Left lung (tissue), 10 donors: ENCODE data around the gene KIRREL3. TPM values are rescaled to one million over a fixed set of nuclear protein-coding genes. Genes with fewer than 3 reads are reported as not detected.

Source experiments
- ATAC-seq: fragments of 200-7000 bp; cut with Tn5 transposase; one replicate; pipeline ENCODE4 v1.9.1; 2020; ENCODE audit warnings: moderate library complexity
- DNase-seq, 4 donors: peaks; one replicate each; pipeline ENCODE4 v3.0.0-alpha.2; 2013 to 2020
- H3K27ac ChIP-seq, 2 donors: fragments of 200-600 bp; sonication (generic) in 1 of 2; one replicate each; pipeline versions ENCODE4 v1.5.0 to v1.8.0; 2020 to 2021
- H3K27me3 ChIP-seq, 2 donors: fragments of 200-600 bp; sonication (generic) in 1 of 2; one replicate each; pipeline versions ENCODE4 v1.5.0 to v1.8.0; 2020 to 2021
- H3K36me3 ChIP-seq, 2 donors: fragments of 200-600 bp; sonication (generic) in 1 of 2; one replicate each; pipeline versions ENCODE4 v1.5.0 to v1.8.0; 2020 to 2021
- H3K4me1 ChIP-seq, 2 donors: fragments of 200-600 bp; one replicate each; pipeline ENCODE4 v1.8.0; 2021
- H3K4me3 ChIP-seq, 2 donors: fragments of 200-600 bp; sonication (generic) in 1 of 2; one replicate each; pipeline versions ENCODE4 v1.5.0 to v1.8.0; 2020 to 2021; ENCODE audit warnings: mild to moderate bottlenecking in 1 of 2
- H3K9me3 ChIP-seq, 2 donors: fragments of 200-600 bp; sonication (generic) in 1 of 2; one replicate each; pipeline versions ENCODE4 v1.5.0 to v1.8.0; 2020 to 2021
- intact Hi-C, 2 donors: fragments of 100-400 bp; cut with DNase I; formaldehyde crosslinking; loops; one replicate each; pipeline versions ENCODE4 v1.11.2 to v1.14.2; 2022
- polyA plus RNA-seq, 6 donors: library from polyadenylated mRNA; unstranded; fragments of 120-200 nt; gene quantifications; one replicate each; pipeline ENCODE4 v1.2.1, GENCODE V29; 2013; ENCODE audit not compliant: insufficient read length in 6 of 6
- total RNA-seq, 2 donors: library from RNA; stranded (reverse); fragmentation: NEBNext Ultra II Directional; extraction: Animal tissue kit (Norgen Biotek cat#: 25700); gene quantifications; one replicate each; pipeline ENCODE4 v1.2.1, GENCODE V29; 2021
- TF ChIP-seq, protein P1 (sequence below), 2 donors: fragments of 200-600 bp; sonication (generic) in 1 of 2; IDR thresholded peaks; one replicate each; pipeline versions ENCODE4 v1.5.0 to v1.8.0; 2021; ENCODE audit warnings: antibody characterized with exemption in 2 of 2
- donor health status: DM: no; HTN: yes; CAD: no.
- donor health status: DM: no; HTN: no; CAD: no.

Gene KIRREL3
- total and polyA plus RNA-seq, 8 donors: 1.6 to 2.5 (median 2.0) TPM; not detected in 2

DNA sequence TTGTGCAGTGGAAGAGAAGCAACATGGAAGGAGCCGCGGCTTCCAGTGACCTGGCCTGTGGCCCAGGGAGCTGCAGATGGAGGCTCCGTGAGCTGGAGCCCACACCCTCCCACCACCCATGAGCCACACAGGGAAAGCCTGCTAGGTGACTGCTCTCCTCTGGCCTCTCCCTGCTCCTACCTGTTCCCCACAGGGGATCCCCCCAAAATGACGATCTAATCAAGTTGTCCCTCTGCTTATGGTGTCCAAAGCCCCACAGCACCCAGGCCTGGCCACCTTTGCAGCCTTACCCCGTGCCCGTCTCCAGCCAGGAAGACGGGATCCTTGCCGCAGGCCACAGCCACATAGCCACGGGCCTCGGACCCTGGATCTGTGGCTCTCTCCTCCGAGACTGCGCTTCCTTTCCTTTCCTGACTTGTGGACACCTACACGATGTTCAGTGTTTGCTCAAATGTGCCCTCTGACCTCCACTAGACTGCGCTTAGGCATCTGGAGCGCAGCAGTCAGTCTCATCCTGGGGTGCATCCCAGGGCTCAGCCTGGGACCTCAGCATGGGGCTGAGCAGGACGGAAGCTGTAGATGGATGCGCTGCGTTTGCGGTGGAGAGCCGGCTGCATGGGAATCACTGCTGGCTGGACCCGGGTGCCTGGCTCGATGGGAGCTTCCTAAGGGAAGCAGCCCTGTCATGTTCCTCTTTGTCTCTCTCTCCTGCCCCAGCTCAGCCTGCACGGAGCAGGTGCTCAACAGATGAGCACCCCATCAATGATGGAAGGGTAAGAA, 511.8 kb downstream of the KIRREL3 start:
- Histone ChIP-seq H3K4me3 (no peak overlapping the region), H3K4me1 (no peaks in the 10 kb centered on the region), H3K9me3 (no peaks in the 10 kb centered on the region), H3K27me3 (no peaks in the 10 kb centered on the region), H3K36me3 (no peaks in the 10 kb centered on the region), H3K27ac (no peak overlapping the region)
- ATAC-seq: no peak
- intact Hi-C loops: no loop called here
- DNase-seq: peak in 1 of 4 donors; percentile 7
- TF ChIP-seq, protein P1, sequence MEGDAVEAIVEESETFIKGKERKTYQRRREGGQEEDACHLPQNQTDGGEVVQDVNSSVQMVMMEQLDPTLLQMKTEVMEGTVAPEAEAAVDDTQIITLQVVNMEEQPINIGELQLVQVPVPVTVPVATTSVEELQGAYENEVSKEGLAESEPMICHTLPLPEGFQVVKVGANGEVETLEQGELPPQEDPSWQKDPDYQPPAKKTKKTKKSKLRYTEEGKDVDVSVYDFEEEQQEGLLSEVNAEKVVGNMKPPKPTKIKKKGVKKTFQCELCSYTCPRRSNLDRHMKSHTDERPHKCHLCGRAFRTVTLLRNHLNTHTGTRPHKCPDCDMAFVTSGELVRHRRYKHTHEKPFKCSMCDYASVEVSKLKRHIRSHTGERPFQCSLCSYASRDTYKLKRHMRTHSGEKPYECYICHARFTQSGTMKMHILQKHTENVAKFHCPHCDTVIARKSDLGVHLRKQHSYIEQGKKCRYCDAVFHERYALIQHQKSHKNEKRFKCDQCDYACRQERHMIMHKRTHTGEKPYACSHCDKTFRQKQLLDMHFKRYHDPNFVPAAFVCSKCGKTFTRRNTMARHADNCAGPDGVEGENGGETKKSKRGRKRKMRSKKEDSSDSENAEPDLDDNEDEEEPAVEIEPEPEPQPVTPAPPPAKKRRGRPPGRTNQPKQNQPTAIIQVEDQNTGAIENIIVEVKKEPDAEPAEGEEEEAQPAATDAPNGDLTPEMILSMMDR (IDR thresholded peaks at IDR 0.05): no peak

DNA sequence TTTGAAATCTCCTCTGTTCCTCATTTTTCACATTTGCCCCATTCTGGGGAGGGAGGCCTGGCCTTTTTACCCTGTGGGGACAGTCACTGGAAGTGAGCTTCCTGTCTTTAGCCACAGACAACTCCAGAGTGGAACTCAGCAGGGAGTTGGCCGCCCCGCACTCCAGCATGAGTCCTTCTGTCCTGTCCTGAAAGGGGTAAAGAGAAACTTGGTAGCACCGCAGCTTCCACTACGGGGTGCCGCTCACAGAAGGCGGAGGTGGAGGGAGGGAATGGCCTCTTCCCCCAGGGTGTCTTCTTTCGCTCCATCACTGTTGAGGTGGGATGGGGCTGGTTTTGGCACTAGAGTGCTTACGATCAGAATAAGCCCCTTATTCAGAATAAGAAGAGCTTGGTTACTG, 512.9 kb downstream of the KIRREL3 start:
- Histone ChIP-seq H3K27ac (no peak overlapping the region), H3K36me3 (no peaks in the 10 kb centered on the region), H3K27me3 (no peaks in the 10 kb centered on the region), H3K4me1 (no peaks in the 10 kb centered on the region), H3K4me3 (no peak overlapping the region), H3K9me3 (no peaks in the 10 kb centered on the region)
- ATAC-seq (no peak), DNase-seq (no peak)
- TF ChIP-seq, protein P1 (IDR thresholded peaks at IDR 0.05): no peak
- intact Hi-C loops: no loop called here

DNA sequence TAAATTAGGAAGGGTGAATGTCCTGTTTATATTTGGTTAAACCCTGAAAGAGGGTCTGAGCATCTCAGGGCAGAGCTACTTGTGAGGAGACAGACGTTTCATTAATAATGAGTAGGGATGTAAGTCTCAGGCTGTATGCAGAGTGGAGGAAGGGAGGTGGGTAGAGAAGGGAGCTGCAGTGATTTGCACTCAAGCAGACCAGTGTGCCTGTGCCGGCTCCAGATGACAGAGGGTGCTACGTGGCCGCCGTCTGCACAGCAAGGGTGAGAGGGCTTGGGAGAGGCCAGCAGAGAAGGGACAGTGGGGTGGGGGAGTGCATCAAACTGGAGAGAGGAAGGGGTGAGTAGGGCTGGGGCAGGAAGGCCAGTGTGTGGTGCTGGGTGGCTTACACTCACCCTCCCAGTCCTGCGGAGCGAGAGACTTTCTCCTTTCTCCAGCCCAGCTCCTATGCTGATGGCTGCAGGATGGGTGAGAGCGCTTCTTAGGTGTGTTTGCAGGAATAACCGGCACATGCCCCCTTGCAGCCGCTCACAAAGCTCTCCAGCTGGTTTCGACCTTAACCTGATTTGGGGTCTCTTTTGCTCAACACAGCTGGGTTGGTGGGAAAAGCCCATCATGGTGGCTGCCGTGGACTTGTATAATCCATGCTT, 514.5 kb downstream of the KIRREL3 start:
- no peaks in the 10 kb centered on the region for H3K4me1 ChIP-seq
- H3K27ac ChIP-seq: no peak overlapping the region
- DNase-seq (no peak), ATAC-seq (no peak)
- no peaks in the 10 kb centered on the region for H3K27me3 ChIP-seq
- no peak overlapping the region for H3K4me3 ChIP-seq
- no peaks in the 10 kb centered on the region for H3K36me3 ChIP-seq
- no peaks in the 10 kb centered on the region for H3K9me3 ChIP-seq
- TF ChIP-seq, protein P1 (IDR thresholded peaks at IDR 0.05): no peak
- intact Hi-C loops: no loop called here

DNA sequence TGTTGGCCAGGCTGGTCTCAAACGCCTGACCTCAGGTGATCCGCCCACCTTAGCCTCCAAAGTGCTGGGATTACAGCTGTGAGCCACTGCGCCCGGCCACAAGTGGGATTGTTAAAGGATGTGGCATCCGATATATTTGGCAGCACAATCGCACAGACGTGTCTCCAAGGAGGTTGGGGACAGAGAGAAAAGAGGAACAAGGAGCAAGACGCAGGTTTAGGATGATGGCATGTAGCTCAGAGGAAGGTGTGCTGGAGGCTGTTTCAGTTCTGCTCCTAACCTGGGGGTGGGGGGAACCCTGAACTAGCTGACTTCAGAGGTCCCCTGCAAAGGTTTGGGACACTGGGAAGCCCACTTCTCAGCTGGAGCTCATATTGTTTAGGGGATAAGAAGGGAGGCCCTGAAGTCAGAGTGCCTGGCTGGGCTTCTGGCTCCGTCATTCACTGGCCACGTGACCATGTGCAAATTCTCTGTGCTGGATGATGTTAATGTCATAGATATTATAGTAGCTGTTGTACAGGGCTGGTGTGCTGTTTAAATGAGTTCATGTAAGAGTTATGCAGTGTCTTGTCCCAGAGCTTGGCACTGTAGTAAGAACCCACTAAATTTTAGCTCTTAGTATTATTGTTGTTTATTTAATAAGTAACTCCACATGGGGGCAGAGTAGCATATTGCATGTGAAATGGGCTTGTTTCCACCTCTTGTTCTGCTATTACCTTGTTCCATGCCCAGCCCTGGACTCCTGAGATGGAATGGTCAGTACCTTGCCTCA, 515.4 kb downstream of the KIRREL3 start:
- Histone ChIP-seq H3K36me3 (no peaks in the 10 kb centered on the region), H3K4me1 (peaks cover 0 to 7% of the 10 kb centered on the region in 2 donors), H3K9me3 (no peaks in the 10 kb centered on the region), H3K27me3 (no peaks in the 10 kb centered on the region), H3K4me3 (no peak overlapping the region), H3K27ac (no peak overlapping the region)
- intact Hi-C loops: no loop called here
- ATAC-seq: no peak
- DNase-seq: no peak
- TF ChIP-seq, protein P1 (IDR thresholded peaks at IDR 0.05): no peak

DNA sequence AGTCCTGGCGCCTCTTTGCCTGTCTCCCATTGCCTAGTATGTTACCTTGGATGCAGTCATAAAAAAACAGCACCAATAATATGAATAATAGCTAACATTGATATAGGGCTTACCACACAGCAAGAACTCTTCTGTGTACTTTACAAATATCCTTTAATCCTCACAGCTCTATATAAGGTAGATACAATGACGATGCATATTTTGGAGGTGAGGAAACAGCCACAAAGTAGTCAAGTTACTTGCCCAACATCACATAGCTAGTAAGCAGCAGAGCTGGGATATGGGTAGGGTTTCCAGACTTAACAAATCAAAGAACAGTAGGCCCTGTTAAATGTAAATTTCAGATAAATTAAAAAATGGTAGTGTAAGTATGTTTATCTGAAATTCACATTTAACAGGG, 516.3 kb downstream of the KIRREL3 start:
- Histone ChIP-seq H3K4me1 (peaks cover 0 to 8% of the 10 kb centered on the region in 2 donors), H3K9me3 (no peaks in the 10 kb centered on the region), H3K36me3 (no peaks in the 10 kb centered on the region), H3K27me3 (no peaks in the 10 kb centered on the region), H3K4me3 (no peak overlapping the region), H3K27ac (no peak overlapping the region)
- TF ChIP-seq, protein P1 (IDR thresholded peaks at IDR 0.05): no peak
- ATAC-seq (no peak), DNase-seq (no peak)
- intact Hi-C loops: loop anchor here in 1 of 2 donors (5.0 kb wide), 1 partner anchor 172 kb away; no protein-coding TSS in a partner anchor
